Measurements from ENCODE around the gene APLF.

DNA sequence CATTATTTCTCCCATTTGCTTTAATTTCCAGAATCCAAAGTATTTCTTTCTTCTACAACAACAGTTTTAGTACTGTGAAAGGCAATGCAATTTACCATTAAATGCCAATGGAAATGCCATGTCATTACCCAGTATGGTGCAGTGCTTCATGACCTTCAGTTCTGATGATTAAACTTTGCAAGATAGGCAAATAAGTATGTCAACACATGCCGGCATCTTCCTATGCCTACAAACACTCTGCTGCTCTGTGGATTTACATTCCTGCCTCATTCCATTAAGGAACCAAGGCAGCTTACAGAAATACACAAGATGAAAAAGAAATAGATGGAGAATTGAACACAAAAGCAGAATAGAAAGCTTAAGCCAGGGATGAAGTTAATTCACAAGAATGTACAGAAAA is 123.3 kb downstream of the APLF start:
- TF ChIP-seq, protein P1, sequence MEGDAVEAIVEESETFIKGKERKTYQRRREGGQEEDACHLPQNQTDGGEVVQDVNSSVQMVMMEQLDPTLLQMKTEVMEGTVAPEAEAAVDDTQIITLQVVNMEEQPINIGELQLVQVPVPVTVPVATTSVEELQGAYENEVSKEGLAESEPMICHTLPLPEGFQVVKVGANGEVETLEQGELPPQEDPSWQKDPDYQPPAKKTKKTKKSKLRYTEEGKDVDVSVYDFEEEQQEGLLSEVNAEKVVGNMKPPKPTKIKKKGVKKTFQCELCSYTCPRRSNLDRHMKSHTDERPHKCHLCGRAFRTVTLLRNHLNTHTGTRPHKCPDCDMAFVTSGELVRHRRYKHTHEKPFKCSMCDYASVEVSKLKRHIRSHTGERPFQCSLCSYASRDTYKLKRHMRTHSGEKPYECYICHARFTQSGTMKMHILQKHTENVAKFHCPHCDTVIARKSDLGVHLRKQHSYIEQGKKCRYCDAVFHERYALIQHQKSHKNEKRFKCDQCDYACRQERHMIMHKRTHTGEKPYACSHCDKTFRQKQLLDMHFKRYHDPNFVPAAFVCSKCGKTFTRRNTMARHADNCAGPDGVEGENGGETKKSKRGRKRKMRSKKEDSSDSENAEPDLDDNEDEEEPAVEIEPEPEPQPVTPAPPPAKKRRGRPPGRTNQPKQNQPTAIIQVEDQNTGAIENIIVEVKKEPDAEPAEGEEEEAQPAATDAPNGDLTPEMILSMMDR (conservative IDR thresholded peaks at IDR 0.05; ENCODE audit: low read depth in 2 of 2): no peak
- no peak for TF ChIP-seq EZH2phosphoT487 (IDR thresholded peaks at IDR 0.05; ENCODE audit: unreplicated experiment)
- TF ChIP-seq POLR2AphosphoS5 (IDR thresholded peaks at IDR 0.05; ENCODE audit: low read depth): no peak
- no peak for TF ChIP-seq ZNF114 (CRISPR knock-in tag; IDR thresholded peaks at IDR 0.05)
- TF ChIP-seq JUNB (IDR thresholded peaks at IDR 0.05; ENCODE audit: unreplicated experiment): no peak
- no peak for TF ChIP-seq EZH2 (IDR thresholded peaks at IDR 0.05; ENCODE audit: low read depth, unreplicated experiment)
- no peak for TF ChIP-seq ZNF331 (CRISPR knock-in tag; IDR thresholded peaks at IDR 0.05; ENCODE audit: low read depth)
- TF ChIP-seq, protein P2, sequence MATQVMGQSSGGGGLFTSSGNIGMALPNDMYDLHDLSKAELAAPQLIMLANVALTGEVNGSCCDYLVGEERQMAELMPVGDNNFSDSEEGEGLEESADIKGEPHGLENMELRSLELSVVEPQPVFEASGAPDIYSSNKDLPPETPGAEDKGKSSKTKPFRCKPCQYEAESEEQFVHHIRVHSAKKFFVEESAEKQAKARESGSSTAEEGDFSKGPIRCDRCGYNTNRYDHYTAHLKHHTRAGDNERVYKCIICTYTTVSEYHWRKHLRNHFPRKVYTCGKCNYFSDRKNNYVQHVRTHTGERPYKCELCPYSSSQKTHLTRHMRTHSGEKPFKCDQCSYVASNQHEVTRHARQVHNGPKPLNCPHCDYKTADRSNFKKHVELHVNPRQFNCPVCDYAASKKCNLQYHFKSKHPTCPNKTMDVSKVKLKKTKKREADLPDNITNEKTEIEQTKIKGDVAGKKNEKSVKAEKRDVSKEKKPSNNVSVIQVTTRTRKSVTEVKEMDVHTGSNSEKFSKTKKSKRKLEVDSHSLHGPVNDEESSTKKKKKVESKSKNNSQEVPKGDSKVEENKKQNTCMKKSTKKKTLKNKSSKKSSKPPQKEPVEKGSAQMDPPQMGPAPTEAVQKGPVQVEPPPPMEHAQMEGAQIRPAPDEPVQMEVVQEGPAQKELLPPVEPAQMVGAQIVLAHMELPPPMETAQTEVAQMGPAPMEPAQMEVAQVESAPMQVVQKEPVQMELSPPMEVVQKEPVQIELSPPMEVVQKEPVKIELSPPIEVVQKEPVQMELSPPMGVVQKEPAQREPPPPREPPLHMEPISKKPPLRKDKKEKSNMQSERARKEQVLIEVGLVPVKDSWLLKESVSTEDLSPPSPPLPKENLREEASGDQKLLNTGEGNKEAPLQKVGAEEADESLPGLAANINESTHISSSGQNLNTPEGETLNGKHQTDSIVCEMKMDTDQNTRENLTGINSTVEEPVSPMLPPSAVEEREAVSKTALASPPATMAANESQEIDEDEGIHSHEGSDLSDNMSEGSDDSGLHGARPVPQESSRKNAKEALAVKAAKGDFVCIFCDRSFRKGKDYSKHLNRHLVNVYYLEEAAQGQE (IDR thresholded peaks at IDR 0.05; ENCODE audit: unreplicated experiment): no peak
- TF ChIP-seq, protein P3, sequence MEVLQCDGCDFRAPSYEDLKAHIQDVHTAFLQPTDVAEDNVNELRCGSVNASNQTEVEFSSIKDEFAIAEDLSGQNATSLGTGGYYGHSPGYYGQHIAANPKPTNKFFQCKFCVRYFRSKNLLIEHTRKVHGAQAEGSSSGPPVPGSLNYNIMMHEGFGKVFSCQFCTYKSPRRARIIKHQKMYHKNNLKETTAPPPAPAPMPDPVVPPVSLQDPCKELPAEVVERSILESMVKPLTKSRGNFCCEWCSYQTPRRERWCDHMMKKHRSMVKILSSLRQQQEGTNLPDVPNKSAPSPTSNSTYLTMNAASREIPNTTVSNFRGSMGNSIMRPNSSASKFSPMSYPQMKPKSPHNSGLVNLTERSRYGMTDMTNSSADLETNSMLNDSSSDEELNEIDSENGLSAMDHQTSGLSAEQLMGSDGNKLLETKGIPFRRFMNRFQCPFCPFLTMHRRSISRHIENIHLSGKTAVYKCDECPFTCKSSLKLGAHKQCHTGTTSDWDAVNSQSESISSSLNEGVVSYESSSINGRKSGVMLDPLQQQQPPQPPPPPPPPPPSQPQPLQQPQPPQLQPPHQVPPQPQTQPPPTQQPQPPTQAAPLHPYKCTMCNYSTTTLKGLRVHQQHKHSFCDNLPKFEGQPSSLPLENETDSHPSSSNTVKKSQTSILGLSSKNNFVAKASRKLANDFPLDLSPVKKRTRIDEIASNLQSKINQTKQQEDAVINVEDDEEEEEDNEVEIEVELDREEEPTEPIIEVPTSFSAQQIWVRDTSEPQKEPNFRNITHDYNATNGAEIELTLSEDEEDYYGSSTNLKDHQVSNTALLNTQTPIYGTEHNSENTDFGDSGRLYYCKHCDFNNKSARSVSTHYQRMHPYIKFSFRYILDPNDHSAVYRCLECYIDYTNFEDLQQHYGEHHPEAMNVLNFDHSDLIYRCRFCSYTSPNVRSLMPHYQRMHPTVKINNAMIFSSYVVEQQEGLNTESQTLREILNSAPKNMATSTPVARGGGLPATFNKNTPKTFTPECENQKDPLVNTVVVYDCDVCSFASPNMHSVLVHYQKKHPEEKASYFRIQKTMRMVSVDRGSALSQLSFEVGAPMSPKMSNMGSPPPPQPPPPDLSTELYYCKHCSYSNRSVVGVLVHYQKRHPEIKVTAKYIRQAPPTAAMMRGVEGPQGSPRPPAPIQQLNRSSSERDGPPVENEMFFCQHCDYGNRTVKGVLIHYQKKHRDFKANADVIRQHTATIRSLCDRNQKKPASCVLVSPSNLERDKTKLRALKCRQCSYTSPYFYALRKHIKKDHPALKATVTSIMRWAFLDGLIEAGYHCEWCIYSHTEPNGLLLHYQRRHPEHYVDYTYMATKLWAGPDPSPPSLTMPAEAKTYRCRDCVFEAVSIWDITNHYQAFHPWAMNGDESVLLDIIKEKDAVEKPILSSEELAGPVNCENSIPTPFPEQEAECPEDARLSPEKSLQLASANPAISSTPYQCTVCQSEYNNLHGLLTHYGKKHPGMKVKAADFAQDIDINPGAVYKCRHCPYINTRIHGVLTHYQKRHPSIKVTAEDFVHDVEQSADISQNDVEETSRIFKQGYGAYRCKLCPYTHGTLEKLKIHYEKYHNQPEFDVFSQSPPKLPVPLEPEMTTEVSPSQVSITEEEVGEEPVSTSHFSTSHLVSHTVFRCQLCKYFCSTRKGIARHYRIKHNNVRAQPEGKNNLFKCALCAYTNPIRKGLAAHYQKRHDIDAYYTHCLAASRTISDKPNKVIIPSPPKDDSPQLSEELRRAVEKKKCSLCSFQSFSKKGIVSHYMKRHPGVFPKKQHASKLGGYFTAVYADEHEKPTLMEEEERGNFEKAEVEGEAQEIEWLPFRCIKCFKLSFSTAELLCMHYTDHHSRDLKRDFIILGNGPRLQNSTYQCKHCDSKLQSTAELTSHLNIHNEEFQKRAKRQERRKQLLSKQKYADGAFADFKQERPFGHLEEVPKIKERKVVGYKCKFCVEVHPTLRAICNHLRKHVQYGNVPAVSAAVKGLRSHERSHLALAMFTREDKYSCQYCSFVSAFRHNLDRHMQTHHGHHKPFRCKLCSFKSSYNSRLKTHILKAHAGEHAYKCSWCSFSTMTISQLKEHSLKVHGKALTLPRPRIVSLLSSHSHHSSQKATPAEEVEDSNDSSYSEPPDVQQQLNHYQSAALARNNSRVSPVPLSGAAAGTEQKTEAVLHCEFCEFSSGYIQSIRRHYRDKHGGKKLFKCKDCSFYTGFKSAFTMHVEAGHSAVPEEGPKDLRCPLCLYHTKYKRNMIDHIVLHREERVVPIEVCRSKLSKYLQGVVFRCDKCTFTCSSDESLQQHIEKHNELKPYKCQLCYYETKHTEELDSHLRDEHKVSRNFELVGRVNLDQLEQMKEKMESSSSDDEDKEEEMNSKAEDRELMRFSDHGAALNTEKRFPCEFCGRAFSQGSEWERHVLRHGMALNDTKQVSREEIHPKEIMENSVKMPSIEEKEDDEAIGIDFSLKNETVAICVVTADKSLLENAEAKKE (CRISPR knock-in tag; IDR thresholded peaks at IDR 0.05): no peak
- no peak for TF ChIP-seq CREB1 (CRISPR knock-in tag; IDR thresholded peaks at IDR 0.05; ENCODE audit: low read depth)
